ENCODE results near the gene POLR1A.

Gene POLR1A

GRCh38 chr2:86019121-86019520 lies 86.6 kb downstream of the POLR1A start:
- no peak for DNase-seq

- DNase-seq: no peak
Measured at GRCh38 chr2:86017901-86018896, 87.5 kb downstream of the POLR1A start.

- no peak for DNase-seq
Measured at GRCh38 chr2:86016581-86016980, 89.1 kb downstream of the POLR1A start.

- no peak for DNase-seq
Measured at GRCh38 chr2:86015699-86016098, 90.0 kb downstream of the POLR1A start.

- DNase-seq: no peak
Measured at GRCh38 chr2:86015006-86015405, 90.7 kb downstream of the POLR1A start.

GRCh38 chr2:86014493-86014892 lies 91.2 kb downstream of the POLR1A start:
- no peak for DNase-seq

- no peak for DNase-seq
Measured at GRCh38 chr2:86012007-86012712, 93.5 kb downstream of the POLR1A start.

GRCh38 chr2:86011449-86011941 lies 94.2 kb downstream of the POLR1A start:
- no peak for DNase-seq

GRCh38 chr2:86010083-86010482 lies 95.6 kb downstream of the POLR1A start:
- DNase-seq: no peak

- no peak for DNase-seq
Measured at GRCh38 chr2:86006524-86006923, 99.2 kb downstream of the POLR1A start.

GRCh38 chr2:86003967-86004366 lies 101.7 kb downstream of the POLR1A start:
- no peak for DNase-seq

GRCh38 chr2:86003104-86003503 lies 102.6 kb downstream of the POLR1A start:
- DNase-seq: no peak

GRCh38 chr2:86002375-86002774 lies 103.3 kb downstream of the POLR1A start:
- DNase-seq: no peak

GRCh38 chr2:86001326-86001725 lies 104.4 kb downstream of the POLR1A start:
- DNase-seq: no peak

- DNase-seq: no peak
Measured at GRCh38 chr2:86000938-86001312, 104.8 kb downstream of the POLR1A start.

- DNase-seq: no peak
Measured at GRCh38 chr2:86000131-86000937, 105.4 kb downstream of the POLR1A start.

GRCh38 chr2:85999061-85999831 lies 106.4 kb downstream of the POLR1A start:
- DNase-seq: peak; percentile 8

GRCh38 chr2:85998071-85998991 lies 107.4 kb downstream of the POLR1A start:
- no peak for DNase-seq

GRCh38 chr2:85997017-85997970 lies 108.4 kb downstream of the POLR1A start:
- DNase-seq: no peak

- DNase-seq: no peak
Measured at GRCh38 chr2:85996591-85996990, 109.1 kb downstream of the POLR1A start.

All from effector CD4-positive, alpha-beta T cell (primary cell).